HepG2 (cell line): ENCODE results near the gene GUCY1B1. TPM values are rescaled to one million over a fixed set of nuclear protein-coding genes. Genes with fewer than 3 reads are reported as not detected.

ENCODE experiments used
- ATAC-seq: fragments of 200-7000 bp; cut with Tn5 transposase; 3 replicates; pipeline ENCODE4 v1.9.1; 2020; ENCODE audit warnings: mild to moderate bottlenecking, moderate library complexity
- BruUV-seq: library from RNA; stranded (reverse); fragments of 400-500 nt; replicated peaks from 2 replicates; lab custom pipeline; 2021; lab: Mats Ljungman, UMichigan
- CTCF ChIA-PET: fragments of 300-600 bp; formaldehyde crosslinking; extraction: SDS; loops from one replicate; lab custom pipeline; 2021; ENCODE audit warnings: low total read pairs, inconsistent platforms, low intra/inter-chr PET ratio; lab: Yijun Ruan, JAX
- POLR2A ChIA-PET: fragments of 350-600 bp; sonication (Branson Sonifier 250); formaldehyde crosslinking; loops from one replicate; lab custom pipeline; 2020; ENCODE audit warnings: antibody characterized with exemption, inconsistent platforms; lab: Yijun Ruan, JAX
- DNase-seq: peaks from one replicate; pipeline ENCODE4 v3.0.0-alpha.2; 2015; ENCODE audit warnings: low spot score
- FAIRE-seq: peaks from 3 replicates; lab custom pipeline; 2011; peaks lifted over from hg19 to GRCh38; lab: Jason Lieb, UNC
- H2AFZ ChIP-seq: one replicate; pipeline ENCODE4 v1.6.1; 2011; ENCODE audit warnings: low read length, inconsistent platforms
- H3K27ac ChIP-seq: fragments of 300-600 bp; 3 replicates; pipeline ENCODE4 v1.8.0; 2011; ENCODE audit warnings: mixed run types, mild to moderate bottlenecking, mixed read lengths, low read length, inconsistent platforms; ENCODE audit not compliant: insufficient read depth; ENCODE audit errors: extremely low read length
- H3K27me3 ChIP-seq, 2 experiments: fragments of 200-600 bp in 1 of 2; 2 replicates in 1 of 2; 3 replicates in 1 of 2; pipeline versions ENCODE4 v1.6.0 to v1.8.0; 2011; ENCODE audit warnings: low read length in 2 of 2, mild to moderate bottlenecking in 2 of 2, moderate library complexity in 2 of 2, inconsistent platforms in 1 of 2; ENCODE audit not compliant: insufficient read depth in 2 of 2, control insufficient read depth in 1 of 2
- H3K36me3 ChIP-seq, 2 experiments: fragments of 200-600 bp in 1 of 2; replicated peaks in 1 of 2; 2 replicates in 1 of 2; 3 replicates in 1 of 2; pipeline versions ENCODE4 v1.5.1 to v1.8.0; 2011; ENCODE audit warnings: low read length in 2 of 2, inconsistent platforms in 1 of 2; ENCODE audit not compliant: insufficient read depth in 2 of 2, control insufficient read depth in 1 of 2
- H3K4me1 ChIP-seq: 2 replicates; pipeline ENCODE4 v1.5.1; 2012; ENCODE audit warnings: low read length, inconsistent platforms; ENCODE audit not compliant: insufficient read depth
- H3K4me2 ChIP-seq: 2 replicates; pipeline ENCODE4 v1.6.0; 2011; ENCODE audit warnings: low read depth, low read length, inconsistent platforms
- H3K4me3 ChIP-seq, 3 experiments: fragments of 200-600 bp in 1 of 3; sonication (generic), shearing (Covaris generic) in 1 of 3; replicated peaks in 1 of 3; 2 replicates each; pipeline ENCODE4 v1.5.1; 2011 to 2016; ENCODE audit warnings: low read length in 3 of 3, inconsistent platforms in 2 of 3, low read depth in 2 of 3, mild to moderate bottlenecking in 2 of 3, control low read depth in 1 of 3, mixed read lengths in 1 of 3; ENCODE audit not compliant: insufficient read depth in 1 of 3
- H3K79me2 ChIP-seq: one replicate; pipeline ENCODE4 v1.6.1; 2011; ENCODE audit warnings: low read length, inconsistent platforms; ENCODE audit not compliant: insufficient read depth
- H3K9ac ChIP-seq: 2 replicates; pipeline ENCODE4 v1.6.0; 2011; ENCODE audit warnings: mild to moderate bottlenecking, low read depth, low read length, inconsistent platforms; ENCODE audit not compliant: insufficient read depth
- H3K9me3 ChIP-seq: 2 replicates; pipeline ENCODE4 v1.5.1; 2012; ENCODE audit warnings: mild to moderate bottlenecking, low read length
- H4K20me1 ChIP-seq: 2 replicates; pipeline ENCODE4 v1.6.0; 2011; ENCODE audit warnings: inconsistent platforms, mild to moderate bottlenecking, low read length, moderate library complexity; ENCODE audit not compliant: insufficient read depth
- CHCHD3 ChIP-seq: sonication (generic); formaldehyde crosslinking; IDR thresholded peaks from 2 replicates; pipeline ENCODE4 v1.8.0; 2022; ENCODE audit warnings: mild to moderate bottlenecking, missing genetic modification reagents, moderate library complexity
- MBD4 ChIP-seq: IDR thresholded peaks from 2 replicates; pipeline ENCODE4 v1.6.1; 2012; ENCODE audit warnings: low read length, inconsistent platforms, borderline replicate concordance
- NFIC ChIP-seq: IDR thresholded peaks from 2 replicates; pipeline ENCODE4 v1.6.1; 2012; ENCODE audit warnings: mild to moderate bottlenecking, low read length, inconsistent platforms
- RFXANK ChIP-seq: IDR thresholded peaks from 2 replicates; pipeline ENCODE4 v1.6.1; 2016
- SAP130 ChIP-seq: IDR thresholded peaks from 2 replicates; pipeline ENCODE4 v1.6.1; 2016; ENCODE audit warnings: low read depth
- YEATS2 ChIP-seq: sonication (generic); formaldehyde crosslinking; IDR thresholded peaks from 2 replicates; pipeline ENCODE4 v1.4.0; 2020; ENCODE audit warnings: missing genetic modification reagents, borderline replicate concordance
- ZNF292 ChIP-seq: sonication (generic); formaldehyde crosslinking; IDR thresholded peaks from 2 replicates; pipeline ENCODE4 v1.8.1; 2022; ENCODE audit warnings: mild to moderate bottlenecking, low read depth, missing genetic modification reagents, borderline replicate concordance
- WGBS: methylation state at CpG from one replicate; pipeline ENCODE4 v1.1.6; 2017; ENCODE audit warnings: low lambda C conversion rate; 5-methylcytosine and 5-hydroxymethylcytosine counted together
- in situ Hi-C: cut with HindIII; loops from 2 replicates; pipeline ENCODE4 v1.10.0; 2017; ENCODE audit warnings: low pct_unique_long_range_greater_than_20kb; ENCODE audit not compliant: extremely low pct_ligation_motif_present
- intact Hi-C: fragments of 100-400 bp; cut with micrococcal nuclease; formaldehyde crosslinking; loops from one replicate; pipeline ENCODE4 v1.10.0; 2022; ENCODE audit not compliant: unreplicated experiment
- polyA plus RNA-seq, 8 experiments: library from polyadenylated mRNA; depleted of rRNA in 3 of 8; stranded (reverse) in 7 of 8; unstranded in 1 of 8; fragments of >200 nt; fragmentation: Illumina TruSeq in 4 of 8; extraction: Trizol in 4 of 8; gene quantifications; 2 replicates each; pipeline versions ENCODE4 v1.2.1 to v1.2.3, GENCODE V29; 2011 to 2016; ENCODE audit warnings: low read depth in 4 of 8, missing spikeins in 1 of 8, mixed read lengths in 1 of 8; ENCODE audit not compliant: insufficient read depth in 1 of 8
- total RNA-seq, 5 experiments: library from RNA; depleted of rRNA; stranded (reverse); fragments of >200 nt; fragmentation: Illumina TruSeq; extraction: Trizol; gene quantifications; 2 replicates each; pipeline ENCODE4 v1.2.3, GENCODE V29; 2016; ENCODE audit warnings: low read depth in 1 of 5
- TF ChIP-seq, protein P1 (sequence below): sonication (generic); formaldehyde crosslinking; IDR thresholded peaks from 2 replicates; pipeline ENCODE4 v1.4.0; 2020; ENCODE audit warnings: missing genetic modification reagents
- TF ChIP-seq, protein P2 (sequence below): sonication (generic); formaldehyde crosslinking; IDR thresholded peaks from 2 replicates; pipeline ENCODE4 v1.4.0; 2020; ENCODE audit warnings: mild to moderate bottlenecking, missing genetic modification reagents, borderline replicate concordance

GUCY1B1 gene
- total and polyA plus RNA-seq, 2 of the 13 experiments (the other 11 are each of a cell fraction or from before 2014, with no cell fraction given), result not detected

- no peaks in the 10 kb centered on the region for H4K20me1 ChIP-seq
- no peak overlapping the region for H3K4me2 ChIP-seq
- BruUV-seq, result no TSS peak
- no peaks in the 10 kb centered on the region for H3K27me3 ChIP-seq
- FAIRE-seq, result no peak
- H3K4me3 ChIP-seq, result no peak overlapping the region
- in situ Hi-C loops, result no loop called here
- H3K9me3 ChIP-seq, result no peaks in the 10 kb centered on the region
- no peak for DNase-seq
- no peaks in the 10 kb centered on the region for H3K4me1 ChIP-seq
- no peak overlapping the region for H2AFZ ChIP-seq
- H3K9ac ChIP-seq, result no peak overlapping the region
- peak; percentile 22; the same call in 2 of the 3 replicates for ATAC-seq
- ChIA-PET POLR2A (no interaction called here), CTCF (no interaction called here)
- no peaks in the 10 kb centered on the region for H3K79me2 ChIP-seq
- 42% methylated on average over 26 of the region's 77 CpGs for WGBS
- H3K27ac ChIP-seq, result no peak overlapping the region
- no peaks in the 10 kb centered on the region for H3K36me3 ChIP-seq
- TF ChIP-seq SAP130 (CRISPR knock-in tag), result no peak
- TF ChIP-seq, protein P1, sequence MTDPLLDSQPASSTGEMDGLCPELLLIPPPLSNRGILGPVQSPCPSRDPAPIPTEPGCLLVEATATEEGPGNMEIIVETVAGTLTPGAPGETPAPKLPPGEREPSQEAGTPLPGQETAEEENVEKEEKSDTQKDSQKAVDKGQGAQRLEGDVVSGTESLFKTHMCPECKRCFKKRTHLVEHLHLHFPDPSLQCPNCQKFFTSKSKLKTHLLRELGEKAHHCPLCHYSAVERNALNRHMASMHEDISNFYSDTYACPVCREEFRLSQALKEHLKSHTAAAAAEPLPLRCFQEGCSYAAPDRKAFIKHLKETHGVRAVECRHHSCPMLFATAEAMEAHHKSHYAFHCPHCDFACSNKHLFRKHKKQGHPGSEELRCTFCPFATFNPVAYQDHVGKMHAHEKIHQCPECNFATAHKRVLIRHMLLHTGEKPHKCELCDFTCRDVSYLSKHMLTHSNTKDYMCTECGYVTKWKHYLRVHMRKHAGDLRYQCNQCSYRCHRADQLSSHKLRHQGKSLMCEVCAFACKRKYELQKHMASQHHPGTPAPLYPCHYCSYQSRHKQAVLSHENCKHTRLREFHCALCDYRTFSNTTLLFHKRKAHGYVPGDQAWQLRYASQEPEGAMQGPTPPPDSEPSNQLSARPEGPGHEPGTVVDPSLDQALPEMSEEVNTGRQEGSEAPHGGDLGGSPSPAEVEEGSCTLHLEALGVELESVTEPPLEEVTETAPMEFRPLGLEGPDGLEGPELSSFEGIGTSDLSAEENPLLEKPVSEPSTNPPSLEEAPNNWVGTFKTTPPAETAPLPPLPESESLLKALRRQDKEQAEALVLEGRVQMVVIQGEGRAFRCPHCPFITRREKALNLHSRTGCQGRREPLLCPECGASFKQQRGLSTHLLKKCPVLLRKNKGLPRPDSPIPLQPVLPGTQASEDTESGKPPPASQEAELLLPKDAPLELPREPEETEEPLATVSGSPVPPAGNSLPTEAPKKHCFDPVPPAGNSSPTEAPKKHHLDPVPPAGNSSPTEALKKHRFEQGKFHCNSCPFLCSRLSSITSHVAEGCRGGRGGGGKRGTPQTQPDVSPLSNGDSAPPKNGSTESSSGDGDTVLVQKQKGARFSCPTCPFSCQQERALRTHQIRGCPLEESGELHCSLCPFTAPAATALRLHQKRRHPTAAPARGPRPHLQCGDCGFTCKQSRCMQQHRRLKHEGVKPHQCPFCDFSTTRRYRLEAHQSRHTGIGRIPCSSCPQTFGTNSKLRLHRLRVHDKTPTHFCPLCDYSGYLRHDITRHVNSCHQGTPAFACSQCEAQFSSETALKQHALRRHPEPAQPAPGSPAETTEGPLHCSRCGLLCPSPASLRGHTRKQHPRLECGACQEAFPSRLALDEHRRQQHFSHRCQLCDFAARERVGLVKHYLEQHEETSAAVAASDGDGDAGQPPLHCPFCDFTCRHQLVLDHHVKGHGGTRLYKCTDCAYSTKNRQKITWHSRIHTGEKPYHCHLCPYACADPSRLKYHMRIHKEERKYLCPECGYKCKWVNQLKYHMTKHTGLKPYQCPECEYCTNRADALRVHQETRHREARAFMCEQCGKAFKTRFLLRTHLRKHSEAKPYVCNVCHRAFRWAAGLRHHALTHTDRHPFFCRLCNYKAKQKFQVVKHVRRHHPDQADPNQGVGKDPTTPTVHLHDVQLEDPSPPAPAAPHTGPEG (CRISPR knock-in tag), result no peak
- TF ChIP-seq, protein P2, sequence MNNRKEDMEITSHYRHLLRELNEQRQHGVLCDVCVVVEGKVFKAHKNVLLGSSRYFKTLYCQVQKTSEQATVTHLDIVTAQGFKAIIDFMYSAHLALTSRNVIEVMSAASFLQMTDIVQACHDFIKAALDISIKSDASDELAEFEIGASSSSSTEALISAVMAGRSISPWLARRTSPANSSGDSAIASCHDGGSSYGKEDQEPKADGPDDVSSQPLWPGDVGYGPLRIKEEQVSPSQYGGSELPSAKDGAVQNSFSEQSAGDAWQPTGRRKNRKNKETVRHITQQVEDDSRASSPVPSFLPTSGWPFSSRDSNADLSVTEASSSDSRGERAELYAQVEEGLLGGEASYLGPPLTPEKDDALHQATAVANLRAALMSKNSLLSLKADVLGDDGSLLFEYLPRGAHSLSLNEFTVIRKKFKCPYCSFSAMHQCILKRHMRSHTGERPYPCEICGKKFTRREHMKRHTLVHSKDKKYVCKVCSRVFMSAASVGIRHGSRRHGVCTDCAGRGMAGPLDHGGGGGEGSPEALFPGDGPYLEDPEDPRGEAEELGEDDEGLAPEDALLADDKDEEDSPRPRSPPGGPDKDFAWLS (CRISPR knock-in tag), result no peak
- TF ChIP-seq YEATS2 (CRISPR knock-in tag), result no peak
- TF ChIP-seq NFIC, result no peak
- TF ChIP-seq ZNF292 (CRISPR knock-in tag), result no peak
- no peak for TF ChIP-seq RFXANK (CRISPR knock-in tag)
- TF ChIP-seq MBD4, result no peak
- no peak for TF ChIP-seq CHCHD3
- intact Hi-C loops, result no loop called here
These were observed 791 bp downstream of the GUCY1B1 start for GRCh38 chr4:155759372-155760252.
